ENCODE measurements around the gene FOXP1. TPM values are rescaled to one million over a fixed set of nuclear protein-coding genes. Genes with fewer than 3 reads are reported as not detected.

Gene FOXP1
- polyA plus RNA-seq, 1 donor from 2014 or later = 5.6 TPM

DNA sequence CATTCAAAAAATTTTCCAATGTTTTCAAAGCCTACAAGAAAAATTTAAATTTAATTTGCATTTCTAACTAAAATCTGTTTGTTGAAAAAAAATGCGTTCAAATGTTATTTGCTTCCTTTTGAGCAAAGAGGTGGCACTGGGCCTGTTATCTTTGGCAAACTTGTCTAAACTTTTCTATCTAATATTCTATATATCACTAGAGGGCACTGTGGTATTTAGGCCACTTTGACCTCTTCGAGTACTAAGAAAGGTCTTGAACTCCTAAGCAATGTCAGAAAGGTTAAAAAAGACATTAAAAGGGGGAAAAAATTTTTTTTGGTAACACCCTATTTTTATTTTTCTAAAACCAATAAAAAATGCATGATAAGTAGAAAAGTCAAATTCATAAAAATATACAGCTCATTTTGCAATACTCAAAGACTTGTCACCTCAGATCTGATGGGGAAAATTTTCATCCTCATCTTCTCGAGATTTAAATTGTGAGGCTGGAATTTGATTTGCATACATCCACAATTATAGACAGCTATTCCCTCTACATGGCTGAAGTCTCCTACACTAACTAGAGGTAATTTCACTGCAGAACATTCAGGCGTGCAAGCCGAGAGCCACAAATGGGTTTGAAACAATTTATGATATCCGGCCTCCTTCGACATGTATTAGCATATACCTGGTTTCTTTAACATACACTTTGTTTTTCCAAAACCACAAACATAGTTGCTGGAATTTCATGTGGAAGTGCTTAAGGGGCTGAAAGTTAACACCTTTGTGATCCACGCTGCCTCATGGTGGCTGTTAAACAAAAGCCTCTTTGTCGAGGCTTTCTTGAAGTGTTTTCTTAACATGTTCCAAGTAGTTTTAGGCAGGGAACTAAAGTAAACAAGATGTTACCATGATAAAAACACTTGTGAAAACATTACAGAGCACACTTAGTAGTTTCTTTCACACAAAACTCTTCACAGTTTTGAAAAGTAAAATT is 576.4 kb downstream of the FOXP1 start:
- Histone ChIP-seq H3K9ac (ENCODE audit: low read length) (no peak overlapping the region), H3K36me3 (ENCODE audit: insufficient read depth, low read length) (no peaks in the 10 kb centered on the region), H3K27me3 (ENCODE audit: insufficient read depth, low read depth, low read length) (no peaks in the 10 kb centered on the region), H2AFZ (ENCODE audit: low read depth, low read length) (no peak overlapping the region), H3K79me2 (replicated peaks; ENCODE audit: insufficient read depth, low read length) (peaks cover 4% of the 10 kb centered on the region), H3K4me2 (ENCODE audit: low read length) (no peak overlapping the region), H3K9me3 (ENCODE audit: low read length) (no peaks in the 10 kb centered on the region), H3K27ac (ENCODE audit: low read length) (no peak overlapping the region), H3K9me2 (ENCODE audit: insufficient read depth, low read length) (no peaks in the 10 kb centered on the region), H3K4me3 (ENCODE audit: low read length) (no peak overlapping the region), H3F3A (ENCODE audit: insufficient read depth, low read length, poor library complexity, severe bottlenecking) (no peaks in the 10 kb centered on the region), H4K20me1 (ENCODE audit: insufficient read depth) (no peaks in the 10 kb centered on the region)
- TF ChIP-seq SMC3 (conservative IDR thresholded peaks at IDR 0.05; ENCODE audit: poor library complexity) = peak; percentile 78
- TF ChIP-seq RAD21 (conservative IDR thresholded peaks at IDR 0.05) = peak; percentile 82
- peak; percentile 68 for TF ChIP-seq CTCF (IDR thresholded peaks at IDR 0.05; ENCODE audit: poor library complexity, severe bottlenecking)
- TF ChIP-seq EP300 (conservative IDR thresholded peaks at IDR 0.05; ENCODE audit: poor library complexity, severe bottlenecking) = no peak

DNA sequence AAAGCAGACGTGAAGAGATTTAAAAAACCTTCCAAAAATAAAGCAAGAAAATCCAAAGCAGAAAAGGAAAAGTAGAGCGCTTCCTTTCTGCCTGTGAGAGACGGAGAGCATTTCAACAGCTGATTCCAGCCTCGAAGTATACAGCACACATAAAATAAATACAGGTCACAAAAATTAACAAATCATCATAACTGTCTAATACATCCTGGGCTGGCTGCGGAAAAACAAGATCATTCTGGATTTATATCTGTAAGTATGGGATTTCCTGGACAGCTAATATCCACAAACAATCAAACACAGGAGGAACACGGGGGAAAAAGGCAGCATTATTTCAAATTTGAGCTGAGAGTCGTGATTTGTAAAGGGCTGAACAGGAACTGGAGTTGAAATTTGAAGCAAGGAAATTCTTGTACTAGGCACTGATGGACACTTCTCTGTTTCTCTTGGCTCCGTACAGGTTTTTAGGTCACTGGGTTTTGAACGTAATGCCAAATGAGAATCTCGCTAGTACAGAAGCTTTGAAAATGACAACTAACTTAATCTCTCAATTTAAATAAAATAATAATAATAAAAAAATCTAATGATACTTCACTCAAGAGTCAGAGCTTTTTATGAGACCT is 577.7 kb downstream of the FOXP1 start:
- Histone ChIP-seq H3K4me2 (ENCODE audit: low read length) (no peak overlapping the region), H3K36me3 (ENCODE audit: insufficient read depth, low read length) (no peaks in the 10 kb centered on the region), H3K9me3 (ENCODE audit: low read length) (no peaks in the 10 kb centered on the region), H3K9me2 (ENCODE audit: insufficient read depth, low read length) (no peaks in the 10 kb centered on the region), H4K20me1 (ENCODE audit: insufficient read depth) (no peaks in the 10 kb centered on the region), H3F3A (ENCODE audit: insufficient read depth, low read length, poor library complexity, severe bottlenecking) (no peaks in the 10 kb centered on the region), H3K27ac (ENCODE audit: low read length) (no peak overlapping the region), H2AFZ (ENCODE audit: low read depth, low read length) (no peak overlapping the region), H3K4me3 (ENCODE audit: low read length) (no peak overlapping the region), H3K27me3 (ENCODE audit: insufficient read depth, low read depth, low read length) (no peaks in the 10 kb centered on the region), H3K79me2 (replicated peaks; ENCODE audit: insufficient read depth, low read length) (no peaks in the 10 kb centered on the region), H3K9ac (ENCODE audit: low read length) (no peak overlapping the region)
- TF ChIP-seq POLR2AphosphoS5 (IDR thresholded peaks at IDR 0.05) (no peak), MXI1 (conservative IDR thresholded peaks at IDR 0.05; ENCODE audit: poor library complexity, severe bottlenecking) (no peak), RAD21 (conservative IDR thresholded peaks at IDR 0.05) (no peak), EP300 (conservative IDR thresholded peaks at IDR 0.05; ENCODE audit: poor library complexity, severe bottlenecking) (no peak), TAF1 (IDR thresholded peaks at IDR 0.05; ENCODE audit: low read depth) (no peak)

- Histone ChIP-seq H3K9ac (ENCODE audit: low read length) (no peak overlapping the region), H3K9me3 (ENCODE audit: low read length) (no peaks in the 10 kb centered on the region), H3F3A (ENCODE audit: insufficient read depth, low read length, poor library complexity, severe bottlenecking) (no peaks in the 10 kb centered on the region), H3K4me2 (ENCODE audit: low read length) (no peak overlapping the region), H3K9me2 (ENCODE audit: insufficient read depth, low read length) (no peaks in the 10 kb centered on the region), H3K4me3 (ENCODE audit: low read length) (no peak overlapping the region), H3K27ac (ENCODE audit: low read length) (no peak overlapping the region), H2AFZ (ENCODE audit: low read depth, low read length) (no peak overlapping the region), H3K79me2 (replicated peaks; ENCODE audit: insufficient read depth, low read length) (no peaks in the 10 kb centered on the region), H4K20me1 (ENCODE audit: insufficient read depth) (no peaks in the 10 kb centered on the region), H3K36me3 (ENCODE audit: insufficient read depth, low read length) (no peaks in the 10 kb centered on the region), H3K27me3 (ENCODE audit: insufficient read depth, low read depth, low read length) (no peaks in the 10 kb centered on the region)
- TF ChIP-seq POLR2AphosphoS5 (IDR thresholded peaks at IDR 0.05) = no peak
- TF ChIP-seq EP300 (conservative IDR thresholded peaks at IDR 0.05; ENCODE audit: poor library complexity, severe bottlenecking) = no peak
- TF ChIP-seq TAF1 (IDR thresholded peaks at IDR 0.05; ENCODE audit: low read depth) = no peak
Observed at GRCh38 chr3:71003511-71003910, 580.0 kb downstream of the FOXP1 start.
